Liver (tissue), 9 donors: ENCODE data around the gene RANBP3. TPM values are rescaled to one million over a fixed set of nuclear protein-coding genes. Genes with fewer than 3 reads are reported as not detected.

ENCODE experiments used
- DNase-seq: peaks from one replicate; pipeline ENCODE4 v3.0.0-alpha.2; 2017; ENCODE audit warnings: low spot score
- H3K27ac ChIP-seq, 2 donors: one replicate each; pipeline ENCODE4 v1.7.0; 2013; ENCODE audit warnings: inconsistent platforms in 2 of 2, low read length in 2 of 2, control low read depth in 1 of 2, low read depth in 1 of 2, mild to moderate bottlenecking in 1 of 2
- H3K27me3 ChIP-seq, 4 donors: one replicate each; pipeline versions ENCODE4 v1.6.1 to v1.7.0; 2013; ENCODE audit warnings: low read length in 3 of 4, inconsistent platforms in 1 of 4, mild to moderate bottlenecking in 1 of 4, moderate library complexity in 1 of 4; ENCODE audit not compliant: control insufficient read depth in 4 of 4, insufficient read depth in 4 of 4
- H3K36me3 ChIP-seq, 4 donors: one replicate each; pipeline versions ENCODE4 v1.6.1 to v1.7.0; 2013; ENCODE audit warnings: low read length in 3 of 4, mild to moderate bottlenecking in 3 of 4, low read depth in 1 of 4, moderate library complexity in 1 of 4; ENCODE audit not compliant: control insufficient read depth in 4 of 4, insufficient read depth in 3 of 4
- H3K4me1 ChIP-seq, 4 donors: one replicate each; pipeline versions ENCODE4 v1.6.1 to v1.7.0; 2013; ENCODE audit warnings: low read length in 3 of 4, mild to moderate bottlenecking in 3 of 4, moderate library complexity in 1 of 4; ENCODE audit not compliant: control insufficient read depth in 4 of 4, insufficient read depth in 4 of 4
- H3K4me3 ChIP-seq, 3 donors: one replicate each; pipeline versions ENCODE4 v1.6.1 to v1.7.0; 2013; ENCODE audit warnings: low read length in 3 of 3, control low read depth in 1 of 3, low read depth in 1 of 3, mild to moderate bottlenecking in 1 of 3
- H3K9ac ChIP-seq, 2 donors: one replicate each; pipeline ENCODE4 v1.7.0; 2013; ENCODE audit warnings: low read length in 2 of 2, mild to moderate bottlenecking in 2 of 2, moderate library complexity in 2 of 2, control low read depth in 1 of 2, low read depth in 1 of 2
- H3K9me3 ChIP-seq, 4 donors: one replicate each; pipeline versions ENCODE4 v1.6.1 to v1.7.0; 2013; ENCODE audit warnings: low read length in 3 of 4; ENCODE audit not compliant: control insufficient read depth in 4 of 4
- ATF3 ChIP-seq: IDR thresholded peaks from 2 replicates; pipeline ENCODE4 v1.6.1; 2016; ENCODE audit warnings: antibody characterized with exemption
- CTCF ChIP-seq: fragments of 150-350 bp; IDR thresholded peaks from 2 replicates; pipeline ENCODE4 v1.5.1; 2017; ENCODE audit warnings: improper control_type of control experiment, low read depth, low read length; ENCODE audit not compliant: missing input control
- EGR1 ChIP-seq, 2 donors: IDR thresholded peaks; 2 replicates each; pipeline ENCODE4 v1.6.1; 2016 to 2018; ENCODE audit warnings: antibody characterized with exemption in 2 of 2, low read depth in 2 of 2
- FOXA1 ChIP-seq: IDR thresholded peaks from 2 replicates; pipeline ENCODE4 v1.6.1; 2016; ENCODE audit warnings: antibody characterized with exemption
- FOXA2 ChIP-seq: IDR thresholded peaks from 2 replicates; pipeline ENCODE4 v1.6.1; 2016; ENCODE audit warnings: antibody characterized with exemption
- GABPA ChIP-seq, 2 donors: IDR thresholded peaks in 1 of 2; conservative IDR thresholded peaks in 1 of 2; 2 replicates each; pipeline ENCODE4 v1.6.1; 2016; ENCODE audit warnings: antibody characterized with exemption in 2 of 2, mild to moderate bottlenecking in 1 of 2, moderate library complexity in 1 of 2
- HNF4A ChIP-seq, 2 donors: conservative IDR thresholded peaks; 2 replicates each; pipeline ENCODE4 v1.6.1; 2016; ENCODE audit warnings: antibody characterized with exemption in 2 of 2, mild to moderate bottlenecking in 2 of 2
- HNF4G ChIP-seq: IDR thresholded peaks from 2 replicates; pipeline ENCODE4 v1.6.1; 2016; ENCODE audit warnings: antibody characterized with exemption
- JUND ChIP-seq, 2 donors: IDR thresholded peaks; 2 replicates each; pipeline ENCODE4 v1.6.1; 2016; ENCODE audit warnings: antibody characterized with exemption in 2 of 2
- MAX ChIP-seq: IDR thresholded peaks from 2 replicates; pipeline ENCODE4 v1.6.1; 2016; ENCODE audit warnings: antibody characterized with exemption
- NR2F2 ChIP-seq: IDR thresholded peaks from 2 replicates; pipeline ENCODE4 v1.6.1; 2016; ENCODE audit warnings: antibody characterized with exemption
- RAD21 ChIP-seq, 2 donors: IDR thresholded peaks; 2 replicates each; pipeline ENCODE4 v1.6.1; 2016; ENCODE audit warnings: antibody characterized with exemption in 2 of 2, mild to moderate bottlenecking in 2 of 2
- REST ChIP-seq: IDR thresholded peaks from 2 replicates; pipeline ENCODE4 v1.6.1; 2016; ENCODE audit warnings: antibody characterized with exemption, mild to moderate bottlenecking
- RXRA ChIP-seq, 2 donors: IDR thresholded peaks; 2 replicates each; pipeline ENCODE4 v1.6.1; 2017 to 2018; ENCODE audit warnings: antibody characterized with exemption in 2 of 2, mild to moderate bottlenecking in 1 of 2
- SP1 ChIP-seq: IDR thresholded peaks from 2 replicates; pipeline ENCODE4 v1.6.1; 2018; ENCODE audit warnings: antibody characterized with exemption, mild to moderate bottlenecking
- TAF1 ChIP-seq: conservative IDR thresholded peaks from 2 replicates; pipeline ENCODE4 v1.6.1; 2016; ENCODE audit warnings: antibody characterized with exemption, mild to moderate bottlenecking
- YY1 ChIP-seq: IDR thresholded peaks from 2 replicates; pipeline ENCODE4 v1.6.1; 2016; ENCODE audit warnings: antibody characterized with exemption, mild to moderate bottlenecking
- ZBTB33 ChIP-seq: IDR thresholded peaks from 2 replicates; pipeline ENCODE4 v1.6.1; 2016; ENCODE audit warnings: antibody characterized with exemption
- WGBS: extraction: QIAGEN DNeasy Blood & Tissue Kit; methylation state at CpG from one replicate; pipeline ENCODE4 v1.1.7; 2013; 5-methylcytosine and 5-hydroxymethylcytosine counted together
- polyA plus RNA-seq, 2 donors: library from polyadenylated mRNA; stranded (reverse) in 1 of 2; unstranded in 1 of 2; fragments of 200-250 nt in 1 of 2; fragments of >200 nt in 1 of 2; fragmentation: Nextera tagmentation in 1 of 2; extraction: Ambion mirVana in 1 of 2; gene quantifications; one replicate each; pipeline versions ENCODE4 v1.2.1 to v1.2.3, GENCODE V29; 2013 to 2015
- total RNA-seq, 2 donors: library from RNA; depleted of rRNA; stranded (reverse); fragments of >200 nt; gene quantifications; one replicate each; pipeline ENCODE4 v1.2.3, GENCODE V29; 2014
- donor health status: healthy.
- donor health status: healthy.
- donor health status: healthy.
- donor health status: healthy.
- donor health status: healthy.

Gene RANBP3
- total and polyA plus RNA-seq, 4 donors, result 10.0 to 23.3 (median 20.7) TPM

GRCh38 chr19:5956728-5957127 is 21.2 kb downstream of the RANBP3 start:
- Histone ChIP-seq H3K27ac (no peak overlapping the region), H3K4me3 (no peak overlapping the region), H3K9me3 (no peaks in the 10 kb centered on the region), H3K9ac (no peak overlapping the region), H3K4me1 (peaks cover 26 to 72% (median 45%) of the 10 kb centered on the region in 4 donors), H3K27me3 (no peaks in the 10 kb centered on the region), H3K36me3 (no peaks in the 10 kb centered on the region)
- TF ChIP-seq MAX (no peak), SP1 (no peak), HNF4G (no peak), REST (no peak), JUND (IDR thresholded peaks at IDR 0.05) (no peak), TAF1 (no peak), FOXA1 (no peak), RXRA (IDR thresholded peaks at IDR 0.05) (no peak), CTCF (no peak), GABPA (IDR thresholded peaks at IDR 0.05 in 1 of 2, conservative IDR thresholded peaks at IDR 0.05 in 1 of 2) (no peak), NR2F2 (no peak), ATF3 (no peak), HNF4A (conservative IDR thresholded peaks at IDR 0.05) (no peak), RAD21 (IDR thresholded peaks at IDR 0.05) (no peak), YY1 (no peak), ZBTB33 (no peak), FOXA2 (no peak), EGR1 (IDR thresholded peaks at IDR 0.05; ENCODE audit: low read depth in 2 of 2) (no peak)
- DNase-seq, result no peak
- WGBS, result 97% methylated on average over 12 of the region's 12 CpGs
